ENCODE data around the gene GAPDH. TPM values are rescaled to one million over a fixed set of nuclear protein-coding genes. Genes with fewer than 3 reads are reported as not detected.

Gene GAPDH
- polyA plus RNA-seq, 2 of the 4 experiments (the other 2 are of a cell fraction): 6,463 to 10,036 TPM

DNA sequence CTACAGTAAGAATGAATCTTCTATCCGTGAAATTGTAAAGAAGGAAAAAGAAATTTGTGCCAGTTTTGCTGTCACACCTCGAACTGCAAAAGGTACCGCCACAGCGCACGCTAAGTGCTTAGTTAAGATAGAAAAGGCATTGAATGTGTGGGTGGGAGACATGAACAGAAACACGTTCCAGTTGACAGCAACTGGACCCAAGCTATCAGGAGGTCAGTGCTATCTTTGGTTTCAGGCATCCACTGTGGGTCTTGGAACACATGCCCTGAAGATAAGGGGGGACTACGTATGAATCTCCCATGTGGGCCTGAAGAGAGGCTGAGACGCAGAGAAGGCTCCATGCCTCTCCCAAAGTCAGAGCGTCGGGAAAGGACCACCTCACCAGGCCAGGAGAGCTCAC, 11.7 kb downstream of the GAPDH start:
- POLR2A ChIA-PET: interaction anchor here (1.0 to 1.2 kb wide), 2 partner anchors 10 to 12 kb away, joined by 3 to 4 read pairs; partner anchors contain the start of gene GAPDH
- H3K9me3 ChIP-seq: no peaks in the 10 kb centered on the region
- no peak for FAIRE-seq
- ATAC-seq: no peak
- no peak overlapping the region for H3K27ac ChIP-seq
- DNase-seq (ENCODE audit: low read depth in 1 of 2, low spot score in 1 of 2): no peak
- H3K4me3 ChIP-seq: no peak overlapping the region
- CTCF ChIA-PET: interaction anchor here (0.7 to 25.9 kb wide), 7 partner anchors 1 to 217 kb away, joined by 3 to 491 read pairs (median 4); partner anchors contain the start of genes GAPDH, IFFO1 and NOP2
- H3K4me1 ChIP-seq: peaks cover 40% of the 10 kb centered on the region
- 95% methylated on average over 10 of the region's 10 CpGs for WGBS (ENCODE audit: missing lambda C conversion rate)
- TF ChIP-seq JUNB (IDR thresholded peaks at IDR 0.05) (no peak), KDM5A (IDR thresholded peaks at IDR 0.05) (no peak), TP53 (CRISPR knock-in tag; IDR thresholded peaks at IDR 0.05) (no peak), FOSL2 (IDR thresholded peaks at IDR 0.05) (no peak), FOSL2 (CRISPR knock-in tag; IDR thresholded peaks at IDR 0.05) (no peak), EHF (CRISPR knock-in tag; IDR thresholded peaks at IDR 0.05) (no peak), EP300 (IDR thresholded peaks at IDR 0.05) (no peak), HOXB5 (CRISPR knock-in tag; IDR thresholded peaks at IDR 0.05) (no peak), E2F6 (IDR thresholded peaks at IDR 0.05; ENCODE audit: borderline replicate concordance, low read depth) (no peak), ESRRA (IDR thresholded peaks at IDR 0.05; ENCODE audit: borderline replicate concordance, low read length) (no peak)
- no peak overlapping the region for H3K4me2 ChIP-seq

GRCh38 chr12:6547566-6547965, 13.2 kb downstream of the GAPDH start:
- POLR2A ChIA-PET: no interaction called here
- peak overlapping the region; percentile 60 to 79 for H3K27ac ChIP-seq

GRCh38 chr12:6547987-6548386, 13.7 kb downstream of the GAPDH start:
- TF ChIP-seq FOSL2 (IDR thresholded peaks at IDR 0.05): no peak
- TF ChIP-seq FOSL2 (CRISPR knock-in tag; IDR thresholded peaks at IDR 0.05): peak; percentile 65
- TF ChIP-seq ZFP36 (IDR thresholded peaks at IDR 0.05; ENCODE audit: borderline replicate concordance, partially characterized antibody): no peak
- no peaks in the 10 kb centered on the region for H3K9me3 ChIP-seq
- peak overlapping the region; percentile 60 to 79 for H3K27ac ChIP-seq
- ATAC-seq: peak; percentile 52 to 64
- peak overlapping the region; percentile 62 for H3K4me2 ChIP-seq
- peaks cover 41% of the 10 kb centered on the region for H3K4me1 ChIP-seq
- FAIRE-seq: no peak
- ChIA-PET CTCF (interaction anchor here (0.6 to 25.9 kb wide), 9 partner anchors 1 to 277 kb away, joined by 3 to 491 read pairs (median 4); partner anchors contain the start of genes GAPDH, IFFO1 and NOP2), POLR2A (interaction anchor here (1.9 kb wide), 1 partner anchor 20 kb away, joined by 5 read pairs; the partner anchor contains the start of gene NOP2)
- WGBS (ENCODE audit: missing lambda C conversion rate): 51% methylated on average over 9 of the region's 9 CpGs
- DNase-seq (ENCODE audit: low read depth in 1 of 2, low spot score in 1 of 2): peak; percentile 28 to 59
- no peak overlapping the region for H3K4me3 ChIP-seq

More at GRCh38 chr12:6547566-6547965, 13.2 kb downstream of the GAPDH start:
- Histone ChIP-seq H3K4me1 (peaks cover 40% of the 10 kb centered on the region), H3K9me3 (no peaks in the 10 kb centered on the region), H3K4me3 (no peak overlapping the region), H3K4me2 (peak overlapping the region; percentile 62)
- ATAC-seq: no peak
- CTCF ChIA-PET: interaction anchor here (0.6 to 25.9 kb wide), 8 partner anchors 1 to 278 kb away, joined by 3 to 491 read pairs (median 4); partner anchors contain the start of genes GAPDH, IFFO1 and NOP2
- no peak for DNase-seq (ENCODE audit: low read depth in 1 of 2, low spot score in 1 of 2)
- FAIRE-seq: no peak
- WGBS (ENCODE audit: missing lambda C conversion rate): 85% methylated on average over 1 of the region's 1 CpG
- TF ChIP-seq SREBF2 (IDR thresholded peaks at IDR 0.05) (no peak), EP300 (IDR thresholded peaks at IDR 0.05) (no peak), MYC (IDR thresholded peaks at IDR 0.05; ENCODE audit: borderline replicate concordance, low read length) (no peak), TP53 (CRISPR knock-in tag; IDR thresholded peaks at IDR 0.05) (no peak), HOXB5 (CRISPR knock-in tag; IDR thresholded peaks at IDR 0.05) (no peak), HOXA7 (CRISPR knock-in tag; IDR thresholded peaks at IDR 0.05) (no peak), CHD2 (IDR thresholded peaks at IDR 0.05; ENCODE audit: low read length, partially characterized antibody) (no peak), TFCP2L1 (CRISPR knock-in tag; IDR thresholded peaks at IDR 0.05) (no peak)

GRCh38 chr12:6548556-6548955, 14.2 kb downstream of the GAPDH start:
- ATAC-seq: peak in 1 of 2 experiments; percentile 9; a peak in 1 of 6 replicates

More at GRCh38 chr12:6548556-6548955, 14.2 kb downstream of the GAPDH start:
- ChIA-PET POLR2A (interaction anchor here (1.9 to 3.4 kb wide), 2 partner anchors 13 to 20 kb away, joined by 5 to 34 read pairs; partner anchors contain the start of genes GAPDH and NOP2), CTCF (interaction anchor here (0.9 to 25.9 kb wide), 7 partner anchors 2 to 277 kb away, joined by 3 to 491 read pairs (median 5); partner anchors contain the start of genes GAPDH, IFFO1 and NOP2)
- 90% methylated on average over 22 of the region's 26 CpGs for WGBS (ENCODE audit: missing lambda C conversion rate)
- H3K4me3 ChIP-seq: no peak overlapping the region
- peak overlapping the region; percentile 60 to 79 for H3K27ac ChIP-seq
- no peak for FAIRE-seq
- TF ChIP-seq MAX (IDR thresholded peaks at IDR 0.05) (0 out of 2 replicates have a peak, but pooled peaks have one; percentile 20), SMC3 (IDR thresholded peaks at IDR 0.05) (no peak)
- no peaks in the 10 kb centered on the region for H3K9me3 ChIP-seq
- H3K4me2 ChIP-seq: peak overlapping the region; percentile 62
- H3K4me1 ChIP-seq: peaks cover 41% of the 10 kb centered on the region
- DNase-seq (ENCODE audit: low read depth in 1 of 2, low spot score in 1 of 2): no peak

Measured in A549 (cell line).